IPS DF 19.7 (cell line): ENCODE data around the gene MAPK12.

Source experiments
- DNase-seq: peaks from one replicate; pipeline ENCODE4 v3.0.0-alpha.2; 2013; ENCODE audit warnings: low read depth, low spot score

Gene MAPK12

GRCh38 chr22:50261615-50262459 is at the start of gene MAPK12:
Gene MAPK12, minus strand, starts transcription at chr22:50261683. Its CDS starts 174 bp downstream, at chr22:50261509.
- no peak for DNase-seq

- no peak for DNase-seq
Measured at GRCh38 chr22:50310949-50311444, 49.5 kb upstream of the MAPK12 start.

GRCh38 chr22:50310031-50310722 is 48.7 kb upstream of the MAPK12 start:
- no peak for DNase-seq

GRCh38 chr22:50309601-50309991 is 48.1 kb upstream of the MAPK12 start:
- DNase-seq = no peak

- no peak for DNase-seq
Measured at GRCh38 chr22:50308986-50309600, 47.6 kb upstream of the MAPK12 start.

- no peak for DNase-seq
Measured at GRCh38 chr22:50308597-50308935, 47.1 kb upstream of the MAPK12 start.

- DNase-seq = no peak
Measured at GRCh38 chr22:50307890-50308596, 46.6 kb upstream of the MAPK12 start.

GRCh38 chr22:50306753-50307749 is 45.6 kb upstream of the MAPK12 start, which contains the start of gene PLXNB2:
Gene PLXNB2, minus strand, starts transcription at chr22:50307646. Its CDS starts 17,062 bp downstream, at chr22:50290584.
- DNase-seq = no peak

- no peak for DNase-seq
Measured at GRCh38 chr22:50305923-50306566, 44.6 kb upstream of the MAPK12 start.

GRCh38 chr22:50305393-50305922 is 44.0 kb upstream of the MAPK12 start:
- no peak for DNase-seq

GRCh38 chr22:50304528-50305392 is 43.3 kb upstream of the MAPK12 start:
- DNase-seq = no peak

- no peak for DNase-seq
Measured at GRCh38 chr22:50303848-50304527, 42.5 kb upstream of the MAPK12 start.

- no peak for DNase-seq
Measured at GRCh38 chr22:50303515-50303847, 42.0 kb upstream of the MAPK12 start.

- no peak for DNase-seq
Measured at GRCh38 chr22:50302564-50302963, 41.1 kb upstream of the MAPK12 start.

GRCh38 chr22:50302041-50302541 is 40.6 kb upstream of the MAPK12 start:
- no peak for DNase-seq

GRCh38 chr22:50301581-50301991 is 40.1 kb upstream of the MAPK12 start:
- DNase-seq = no peak

- no peak for DNase-seq
Measured at GRCh38 chr22:50300620-50301257, 39.3 kb upstream of the MAPK12 start.
